DND-41 (cell line): ENCODE data around the gene PITPNC1.

Experiments used
- ATAC-seq: fragments of 200-7000 bp; cut with Tn5 transposase; 3 replicates; pipeline ENCODE4 v1.9.1; 2021; ENCODE audit warnings: low read depth; ENCODE audit not compliant: insufficient read depth
- DNase-seq: peaks from one replicate; pipeline ENCODE4 v3.0.0-alpha.2; 2020
- H2AFZ ChIP-seq: 2 replicates; pipeline ENCODE4 v1.6.0; 2012; ENCODE audit warnings: low read depth, low read length
- H3K27ac ChIP-seq: 2 replicates; pipeline ENCODE4 v1.5.1; 2012; ENCODE audit warnings: low read length, inconsistent platforms
- H3K27me3 ChIP-seq: fragments of 200-600 bp; sonication (generic); 2 replicates; pipeline ENCODE4 v1.6.0; 2012; ENCODE audit warnings: low read length, mild to moderate bottlenecking, inconsistent platforms; ENCODE audit not compliant: insufficient read depth, poor library complexity
- H3K36me3 ChIP-seq: 2 replicates; pipeline ENCODE4 v1.5.1; 2012; ENCODE audit warnings: low read length, inconsistent platforms; ENCODE audit not compliant: insufficient read depth
- H3K4me1 ChIP-seq: 2 replicates; pipeline ENCODE4 v1.5.1; 2012; ENCODE audit warnings: mild to moderate bottlenecking, low read length; ENCODE audit not compliant: insufficient read depth
- H3K4me2 ChIP-seq: 2 replicates; pipeline ENCODE4 v1.6.0; 2012; ENCODE audit warnings: mild to moderate bottlenecking, moderate library complexity, low read length, inconsistent platforms; ENCODE audit not compliant: insufficient read depth
- H3K4me3 ChIP-seq, 2 experiments: fragments of 200-600 bp in 1 of 2; shearing (Covaris generic) in 1 of 2; 2 replicates each; pipeline ENCODE4 v1.5.1; 2012 to 2016; ENCODE audit warnings: inconsistent platforms in 2 of 2, low read length in 2 of 2, mild to moderate bottlenecking in 2 of 2, low read depth in 1 of 2, moderate library complexity in 1 of 2
- H3K79me2 ChIP-seq: 2 replicates; pipeline ENCODE4 v1.6.0; 2012; ENCODE audit warnings: low read length, inconsistent platforms; ENCODE audit not compliant: insufficient read depth
- H3K9ac ChIP-seq: 2 replicates; pipeline ENCODE4 v1.6.0; 2012; ENCODE audit warnings: low read depth, mild to moderate bottlenecking, inconsistent platforms, low read length, moderate library complexity
- H3K9me3 ChIP-seq: 2 replicates; pipeline ENCODE4 v1.5.1; 2012; ENCODE audit warnings: low read length, moderate library complexity, mild to moderate bottlenecking, inconsistent platforms; ENCODE audit not compliant: insufficient read depth, severe bottlenecking
- H4K20me1 ChIP-seq: 2 replicates; pipeline ENCODE4 v1.6.0; 2012; ENCODE audit warnings: low read length; ENCODE audit not compliant: insufficient read depth
- CTCF ChIP-seq: IDR thresholded peaks from 2 replicates; pipeline ENCODE4 v1.5.1; 2012; ENCODE audit warnings: borderline replicate concordance, low read length, moderate library complexity, mild to moderate bottlenecking; ENCODE audit not compliant: poor library complexity, severe bottlenecking; ENCODE audit errors: extremely low read depth
- EZH2 ChIP-seq: IDR thresholded peaks from 3 replicates; pipeline ENCODE4 v1.6.1; 2012; ENCODE audit warnings: borderline replicate concordance, low read depth, mild to moderate bottlenecking, moderate library complexity, low read length, inconsistent platforms; ENCODE audit not compliant: severe bottlenecking

PITPNC1 gene

DNA sequence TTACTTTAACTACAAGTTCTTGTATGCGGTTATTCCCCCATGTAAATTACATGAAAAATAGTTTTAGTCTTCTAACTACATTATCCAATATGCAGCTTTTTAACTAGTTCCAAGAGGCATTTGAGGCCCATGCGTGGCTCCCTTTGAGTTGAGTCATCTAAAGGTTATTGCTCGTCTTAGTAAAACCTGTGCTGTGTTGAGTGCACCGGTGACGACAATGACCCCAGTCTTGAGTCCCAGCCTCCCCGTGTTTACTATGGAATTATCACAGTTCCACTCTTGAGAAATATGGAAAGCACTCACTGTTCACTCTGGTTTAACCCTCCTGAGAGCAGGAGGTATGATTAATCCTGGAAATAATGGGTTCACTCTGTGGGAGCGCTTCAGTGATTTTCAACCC, 119.2 kb downstream of the PITPNC1 start:
- Histone ChIP-seq H3K4me1 (no peaks in the 10 kb centered on the region), H3K79me2 (no peaks in the 10 kb centered on the region), H3K9me3 (no peaks in the 10 kb centered on the region), H3K36me3 (no peaks in the 10 kb centered on the region), H3K27me3 (no peaks in the 10 kb centered on the region), H4K20me1 (no peaks in the 10 kb centered on the region), H3K9ac (no peak overlapping the region), H3K4me2 (no peak overlapping the region), H2AFZ (no peak overlapping the region), H3K4me3 (no peak overlapping the region), H3K27ac (no peak overlapping the region)
- ATAC-seq (no peak), DNase-seq (no peak)
- TF ChIP-seq CTCF = no peak
- no peak for TF ChIP-seq EZH2

GRCh38 chr17:67499685-67500084, 122.6 kb downstream of the PITPNC1 start:
- H3K4me2 ChIP-seq = no peak overlapping the region
- no peak for ATAC-seq
- no peak for DNase-seq
- no peaks in the 10 kb centered on the region for H3K9me3 ChIP-seq
- H2AFZ ChIP-seq = no peak overlapping the region
- no peak overlapping the region for H3K9ac ChIP-seq
- H3K4me3 ChIP-seq = no peak overlapping the region
- H3K36me3 ChIP-seq = no peaks in the 10 kb centered on the region
- TF ChIP-seq CTCF = no peak
- no peak for TF ChIP-seq EZH2
- no peaks in the 10 kb centered on the region for H4K20me1 ChIP-seq
- H3K27me3 ChIP-seq = no peaks in the 10 kb centered on the region
- H3K27ac ChIP-seq = no peak overlapping the region
- H3K79me2 ChIP-seq = no peaks in the 10 kb centered on the region
- H3K4me1 ChIP-seq = no peaks in the 10 kb centered on the region

DNA sequence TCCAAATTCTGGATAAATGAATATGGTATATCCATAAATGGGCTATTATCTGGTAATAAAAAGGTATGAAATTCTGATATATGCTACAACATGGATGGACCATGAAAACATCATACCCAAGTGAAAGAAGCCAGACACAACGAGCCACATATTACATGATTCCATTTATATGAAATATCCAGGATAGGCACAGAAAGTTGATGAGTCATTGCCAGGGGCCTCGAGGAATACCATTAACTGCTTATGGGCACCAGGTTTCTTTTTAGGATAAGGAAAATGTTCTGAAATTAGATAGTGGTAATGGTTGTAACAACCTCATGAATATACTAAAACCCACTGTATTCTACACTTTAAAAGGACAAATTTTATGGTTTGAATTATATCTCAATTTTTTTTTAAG, 123.2 kb downstream of the PITPNC1 start:
- H3K27ac ChIP-seq = no peak overlapping the region
- no peaks in the 10 kb centered on the region for H3K79me2 ChIP-seq
- no peak for TF ChIP-seq CTCF
- TF ChIP-seq EZH2 = no peak
- no peaks in the 10 kb centered on the region for H3K36me3 ChIP-seq
- ATAC-seq = no peak
- H3K9me3 ChIP-seq = no peaks in the 10 kb centered on the region
- no peaks in the 10 kb centered on the region for H3K27me3 ChIP-seq
- no peaks in the 10 kb centered on the region for H4K20me1 ChIP-seq
- H3K9ac ChIP-seq = no peak overlapping the region
- H3K4me2 ChIP-seq = no peak overlapping the region
- H3K4me1 ChIP-seq = no peaks in the 10 kb centered on the region
- H3K4me3 ChIP-seq = no peak overlapping the region
- no peak for DNase-seq
- H2AFZ ChIP-seq = no peak overlapping the region
